IPS-20b (cell line): Measurements from ENCODE around the gene AGMAT.
"Not testable (repeated sequence)": the region's sequence is repeated elsewhere in the genome, so short reads cannot be mapped to it uniquely, and the experiment has no call there.

Experiments used
- H3K27ac ChIP-seq: one replicate; pipeline ENCODE4 v1.5.1; 2013; ENCODE audit warnings: low read length
- H3K27me3 ChIP-seq: 2 replicates; pipeline ENCODE4 v1.6.1; 2013; ENCODE audit warnings: mild to moderate bottlenecking, low read length, inconsistent platforms; ENCODE audit not compliant: insufficient read depth
- H3K36me3 ChIP-seq: 2 replicates; pipeline ENCODE4 v1.6.1; 2013; ENCODE audit warnings: low read depth, mild to moderate bottlenecking, inconsistent platforms, low read length, moderate library complexity; ENCODE audit not compliant: insufficient read depth
- H3K4me1 ChIP-seq: 2 replicates; pipeline ENCODE4 v1.6.1; 2013; ENCODE audit warnings: mild to moderate bottlenecking, control low read depth, inconsistent platforms, low read length, moderate library complexity; ENCODE audit not compliant: insufficient read depth
- H3K4me3 ChIP-seq: 2 replicates; pipeline ENCODE4 v1.5.1; 2013; ENCODE audit warnings: mild to moderate bottlenecking, low read length, inconsistent platforms
- H3K9ac ChIP-seq: 2 replicates; pipeline ENCODE4 v1.6.1; 2013; ENCODE audit warnings: low read depth, mild to moderate bottlenecking, inconsistent platforms, low read length, moderate library complexity
- H3K9me3 ChIP-seq: 2 replicates; pipeline ENCODE4 v1.6.1; 2013; ENCODE audit warnings: mild to moderate bottlenecking, low read depth, low read length, inconsistent platforms; ENCODE audit not compliant: insufficient read depth

AGMAT gene

GRCh38 chr1:15604400-15604799, 19.5 kb upstream of the AGMAT start:
- not testable (repeated sequence) for H3K27ac ChIP-seq, H3K36me3 ChIP-seq, H3K4me1 ChIP-seq, H3K4me3 ChIP-seq, H3K9me3 ChIP-seq, H3K9ac ChIP-seq
- peaks cover 27% of the 10 kb centered on the region for H3K27me3 ChIP-seq

- H3K27me3 ChIP-seq = peaks cover 27% of the 10 kb centered on the region
- peak overlapping the region; percentile 77 for H3K4me3 ChIP-seq
- not testable (repeated sequence) for H3K36me3 ChIP-seq, H3K27ac ChIP-seq, H3K9ac ChIP-seq, H3K9me3 ChIP-seq, H3K4me1 ChIP-seq
These were observed 19.1 kb upstream of the AGMAT start for GRCh38 chr1:15603966-15604282.

- no peaks in the 10 kb centered on the region for H3K36me3 ChIP-seq
- H3K9ac ChIP-seq = peak overlapping the region; percentile 71; the same call in 1 of the 2 replicates
- no peak overlapping the region for H3K27ac ChIP-seq
- H3K9me3 ChIP-seq = no peaks in the 10 kb centered on the region
- H3K4me3 ChIP-seq = peak overlapping the region; percentile 77
- no peaks in the 10 kb centered on the region for H3K4me1 ChIP-seq
- peaks cover 27% of the 10 kb centered on the region for H3K27me3 ChIP-seq
These were observed 18.5 kb upstream of the AGMAT start for GRCh38 chr1:15603050-15603965.

GRCh38 chr1:15598436-15598835, 13.6 kb upstream of the AGMAT start:
- Histone ChIP-seq H3K4me1 (peaks cover 3% of the 10 kb centered on the region; the same call in 1 of the 2 replicates), H3K4me3 (no peak overlapping the region), H3K36me3 (no peaks in the 10 kb centered on the region), H3K9ac (no peak overlapping the region), H3K27me3 (no peaks in the 10 kb centered on the region), H3K9me3 (no peaks in the 10 kb centered on the region), H3K27ac (no peak overlapping the region)

- Histone ChIP-seq H3K9ac (no peak overlapping the region), H3K4me3 (no peak overlapping the region), H3K27me3 (no peaks in the 10 kb centered on the region), H3K9me3 (no peaks in the 10 kb centered on the region), H3K4me1 (peaks cover 3% of the 10 kb centered on the region; the same call in 1 of the 2 replicates), H3K36me3 (no peaks in the 10 kb centered on the region), H3K27ac (no peak overlapping the region)
These were observed 11.2 kb upstream of the AGMAT start for GRCh38 chr1:15595809-15596617.

- no peaks in the 10 kb centered on the region for H3K9me3 ChIP-seq
- H3K9ac ChIP-seq = no peak overlapping the region
- no peak overlapping the region for H3K4me3 ChIP-seq
- peaks cover 3% of the 10 kb centered on the region; the same call in 1 of the 2 replicates for H3K4me1 ChIP-seq
- no peaks in the 10 kb centered on the region for H3K36me3 ChIP-seq
- no peak overlapping the region for H3K27ac ChIP-seq
- H3K27me3 ChIP-seq = no peaks in the 10 kb centered on the region
These were observed 7.4 kb upstream of the AGMAT start for GRCh38 chr1:15592285-15592684.

- Histone ChIP-seq H3K27me3 (no peaks in the 10 kb centered on the region), H3K27ac (no peak overlapping the region), H3K4me1 (no peaks in the 10 kb centered on the region), H3K36me3 (no peaks in the 10 kb centered on the region), H3K9me3 (no peaks in the 10 kb centered on the region), H3K9ac (no peak overlapping the region), H3K4me3 (no peak overlapping the region)
These were observed 1.7 kb downstream of the AGMAT start for GRCh38 chr1:15583016-15583706.

- H3K4me3 ChIP-seq = no peak overlapping the region
- no peak overlapping the region for H3K9ac ChIP-seq
These were observed 5.2 kb downstream of the AGMAT start for GRCh38 chr1:15579683-15580047.

GRCh38 chr1:15578921-15579682, 5.7 kb downstream of the AGMAT start:
- H3K36me3 ChIP-seq = peaks cover 9% of the 10 kb centered on the region; the same call in 1 of the 2 replicates
- no peak overlapping the region for H3K9ac ChIP-seq
- H3K27me3 ChIP-seq = no peaks in the 10 kb centered on the region
- H3K4me1 ChIP-seq = no peaks in the 10 kb centered on the region
- no peaks in the 10 kb centered on the region for H3K9me3 ChIP-seq
- no peak overlapping the region for H3K27ac ChIP-seq
- no peak overlapping the region for H3K4me3 ChIP-seq

More at GRCh38 chr1:15579683-15580047, 5.2 kb downstream of the AGMAT start:
- peaks cover 8% of the 10 kb centered on the region; the same call in 1 of the 2 replicates for H3K36me3 ChIP-seq
- no peaks in the 10 kb centered on the region for H3K9me3 ChIP-seq
- H3K27me3 ChIP-seq = no peaks in the 10 kb centered on the region
- H3K4me1 ChIP-seq = no peaks in the 10 kb centered on the region
- H3K27ac ChIP-seq = no peak overlapping the region

GRCh38 chr1:15577691-15578090, 7.2 kb downstream of the AGMAT start:
- H3K4me1 ChIP-seq = no peaks in the 10 kb centered on the region
- H3K27me3 ChIP-seq = no peaks in the 10 kb centered on the region
- H3K36me3 ChIP-seq = peaks cover 9% of the 10 kb centered on the region; the same call in 1 of the 2 replicates
- H3K4me3 ChIP-seq = no peak overlapping the region
- no peaks in the 10 kb centered on the region for H3K9me3 ChIP-seq
- H3K27ac ChIP-seq = no peak overlapping the region
- no peak overlapping the region for H3K9ac ChIP-seq

- no peaks in the 10 kb centered on the region for H3K27me3 ChIP-seq
- H3K4me3 ChIP-seq = no peak overlapping the region
- no peaks in the 10 kb centered on the region for H3K4me1 ChIP-seq
- H3K9ac ChIP-seq = no peak overlapping the region
- H3K9me3 ChIP-seq = no peaks in the 10 kb centered on the region
- H3K27ac ChIP-seq = no peak overlapping the region
- peaks cover 20% of the 10 kb centered on the region for H3K36me3 ChIP-seq
These were observed 9.2 kb downstream of the AGMAT start for GRCh38 chr1:15575549-15576150.
